Skeletal muscle cell (primary cell): ENCODE results near the gene SENP3.

Experiments used
- DNase-seq: peaks from one replicate; pipeline ENCODE4 v3.0.0-alpha.2; 2010; ENCODE audit warnings: low read depth
- H3K4me3 ChIP-seq: 2 replicates; pipeline ENCODE4 v1.5.1; 2011; ENCODE audit warnings: low read depth, mild to moderate bottlenecking, control low read depth, low read length, moderate library complexity

Gene SENP3

GRCh38 chr17:7553356-7553755 is 8.4 kb upstream of the SENP3 start:
- no peak for DNase-seq
- H3K4me3 ChIP-seq, result no peak overlapping the region

DNA sequence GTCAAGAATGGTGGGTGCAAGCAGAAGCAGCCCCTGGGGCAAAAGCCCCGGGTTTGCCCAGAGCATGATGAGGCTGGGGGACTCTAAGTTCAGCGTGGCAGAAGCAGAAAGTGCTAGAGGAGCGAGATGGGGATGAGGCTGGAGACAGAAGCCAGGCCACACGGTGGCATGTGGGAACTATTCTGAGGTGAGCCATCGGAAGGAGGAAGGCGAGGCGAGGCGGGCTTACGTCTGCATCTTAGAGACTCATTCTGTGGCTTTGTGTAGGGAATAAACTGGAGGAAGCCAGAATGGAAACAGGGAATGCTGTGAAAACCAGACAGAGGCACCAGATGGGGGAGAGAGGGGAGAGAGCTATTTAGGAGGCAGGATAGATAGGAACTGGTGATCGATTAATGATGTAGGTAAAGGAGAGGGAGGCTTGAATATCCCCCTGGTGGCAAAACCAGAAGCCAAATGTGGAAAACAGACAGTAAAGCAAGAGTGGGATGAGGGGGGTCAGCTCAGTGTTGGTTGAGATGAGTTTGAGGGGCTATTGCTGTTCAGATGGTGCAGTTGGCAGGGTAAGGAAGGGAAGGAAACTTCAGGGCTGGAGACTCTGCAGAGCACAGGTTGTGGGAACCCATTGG is 6.3 kb upstream of the SENP3 start:
- no peak for DNase-seq
- H3K4me3 ChIP-seq, result no peak overlapping the region

DNA sequence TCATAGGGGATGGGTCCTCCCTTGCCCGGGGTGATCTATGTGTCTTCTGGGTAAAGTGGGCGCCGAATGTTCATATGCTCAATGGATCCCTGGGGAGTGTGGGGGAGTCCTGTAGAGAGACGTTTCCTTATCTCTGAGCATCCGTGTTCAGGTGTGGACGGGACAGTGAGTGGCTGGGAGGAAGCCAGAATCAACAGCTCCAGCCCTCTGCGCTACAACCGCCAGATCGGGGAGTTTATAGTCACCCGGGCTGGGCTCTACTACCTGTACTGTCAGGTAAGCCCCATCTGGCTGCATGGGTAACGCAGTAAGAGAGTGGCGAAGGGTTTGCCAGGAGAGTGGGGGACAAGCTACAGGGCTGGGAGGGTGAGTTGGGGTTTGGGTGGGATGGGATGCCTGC is 5.1 kb upstream of the SENP3 start:
- no peak for DNase-seq
- H3K4me3 ChIP-seq, result no peak overlapping the region

DNA sequence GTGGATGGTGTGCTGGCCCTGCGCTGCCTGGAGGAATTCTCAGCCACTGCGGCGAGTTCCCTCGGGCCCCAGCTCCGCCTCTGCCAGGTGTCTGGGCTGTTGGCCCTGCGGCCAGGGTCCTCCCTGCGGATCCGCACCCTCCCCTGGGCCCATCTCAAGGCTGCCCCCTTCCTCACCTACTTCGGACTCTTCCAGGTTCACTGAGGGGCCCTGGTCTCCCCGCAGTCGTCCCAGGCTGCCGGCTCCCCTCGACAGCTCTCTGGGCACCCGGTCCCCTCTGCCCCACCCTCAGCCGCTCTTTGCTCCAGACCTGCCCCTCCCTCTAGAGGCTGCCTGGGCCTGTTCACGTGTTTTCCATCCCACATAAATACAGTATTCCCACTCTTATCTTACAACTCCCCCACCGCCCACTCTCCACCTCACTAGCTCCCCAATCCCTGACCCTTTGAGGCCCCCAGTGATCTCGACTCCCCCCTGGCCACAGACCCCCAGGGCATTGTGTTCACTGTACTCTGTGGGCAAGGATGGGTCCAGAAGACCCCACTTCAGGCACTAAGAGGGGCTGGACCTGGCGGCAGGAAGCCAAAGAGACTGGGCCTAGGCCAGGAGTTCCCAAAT is 4.5 kb upstream of the SENP3 start:
- no peak overlapping the region for H3K4me3 ChIP-seq
- no peak for DNase-seq

DNA sequence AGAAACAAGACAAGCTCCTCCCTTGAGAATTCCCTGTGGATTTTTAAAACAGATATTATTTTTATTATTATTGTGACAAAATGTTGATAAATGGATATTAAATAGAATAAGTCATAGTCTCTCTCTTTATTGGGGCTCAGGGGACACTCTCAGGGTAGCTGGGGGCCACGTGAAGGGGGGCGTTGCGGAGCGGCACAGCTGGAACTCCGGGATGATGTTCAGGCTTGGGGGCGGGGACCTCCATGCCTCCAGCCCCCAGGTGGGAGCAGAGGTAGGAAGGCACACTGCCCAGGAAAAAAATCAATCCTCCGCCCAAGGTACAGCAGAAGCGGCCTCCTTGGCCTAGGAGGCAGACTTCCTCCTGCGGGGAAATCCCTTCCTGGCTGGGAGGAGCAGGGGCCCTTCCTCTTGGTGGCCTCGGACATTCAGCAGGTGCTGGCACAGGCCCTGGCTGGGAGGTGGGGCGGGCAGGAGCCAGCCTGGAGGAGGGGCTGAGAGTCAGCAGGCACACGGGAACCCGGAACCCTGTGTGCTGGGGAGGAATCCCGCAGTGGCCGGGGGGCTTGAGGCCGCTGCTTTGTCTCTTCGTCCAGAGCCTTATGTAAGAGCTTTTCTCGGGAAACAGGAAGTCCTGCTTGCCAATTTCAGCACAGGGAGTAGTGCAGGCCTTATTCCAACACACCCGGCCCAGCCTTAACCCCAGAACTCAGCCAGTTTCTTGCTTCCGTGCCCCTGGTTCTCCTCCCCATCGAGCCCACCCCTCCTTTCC is 3.8 kb upstream of the SENP3 start:
- DNase-seq, result no peak
- H3K4me3 ChIP-seq, result no peak overlapping the region

DNA sequence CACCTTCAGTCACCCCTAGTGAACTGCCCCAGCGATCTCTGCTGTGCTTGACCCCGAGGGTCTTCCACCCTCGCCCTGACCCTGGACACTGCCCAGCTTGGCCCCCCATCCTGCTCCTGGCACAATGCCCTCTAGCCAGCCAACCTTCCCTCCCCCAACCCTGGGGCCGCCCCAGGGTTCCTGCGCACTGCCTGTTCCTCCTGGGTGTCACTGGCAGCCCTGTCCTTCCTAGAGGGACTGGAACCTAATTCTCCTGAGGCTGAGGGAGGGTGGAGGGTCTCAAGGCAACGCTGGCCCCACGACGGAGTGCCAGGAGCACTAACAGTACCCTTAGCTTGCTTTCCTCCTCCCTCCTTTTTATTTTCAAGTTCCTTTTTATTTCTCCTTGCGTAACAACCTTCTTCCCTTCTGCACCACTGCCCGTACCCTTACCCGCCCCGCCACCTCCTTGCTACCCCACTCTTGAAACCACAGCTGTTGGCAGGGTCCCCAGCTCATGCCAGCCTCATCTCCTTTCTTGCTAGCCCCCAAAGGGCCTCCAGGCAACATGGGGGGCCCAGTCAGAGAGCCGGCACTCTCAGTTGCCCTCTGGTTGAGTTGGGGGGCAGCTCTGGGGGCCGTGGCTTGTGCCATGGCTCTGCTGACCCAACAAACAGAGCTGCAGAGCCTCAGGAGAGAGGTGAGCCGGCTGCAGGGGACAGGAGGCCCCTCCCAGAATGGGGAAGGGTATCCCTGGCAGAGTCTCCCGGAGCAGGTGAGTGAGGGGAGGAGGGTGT is 3.0 kb upstream of the SENP3 start, which contains the start of gene TNFSF13:
TNFSF13 (plus strand) TSS at position 207 of the 776 bp plus-strand sequence; CDS start at position 497, 290 bp downstream.
- H3K4me3 ChIP-seq, result no peak within 1 kb of the TSS

DNA sequence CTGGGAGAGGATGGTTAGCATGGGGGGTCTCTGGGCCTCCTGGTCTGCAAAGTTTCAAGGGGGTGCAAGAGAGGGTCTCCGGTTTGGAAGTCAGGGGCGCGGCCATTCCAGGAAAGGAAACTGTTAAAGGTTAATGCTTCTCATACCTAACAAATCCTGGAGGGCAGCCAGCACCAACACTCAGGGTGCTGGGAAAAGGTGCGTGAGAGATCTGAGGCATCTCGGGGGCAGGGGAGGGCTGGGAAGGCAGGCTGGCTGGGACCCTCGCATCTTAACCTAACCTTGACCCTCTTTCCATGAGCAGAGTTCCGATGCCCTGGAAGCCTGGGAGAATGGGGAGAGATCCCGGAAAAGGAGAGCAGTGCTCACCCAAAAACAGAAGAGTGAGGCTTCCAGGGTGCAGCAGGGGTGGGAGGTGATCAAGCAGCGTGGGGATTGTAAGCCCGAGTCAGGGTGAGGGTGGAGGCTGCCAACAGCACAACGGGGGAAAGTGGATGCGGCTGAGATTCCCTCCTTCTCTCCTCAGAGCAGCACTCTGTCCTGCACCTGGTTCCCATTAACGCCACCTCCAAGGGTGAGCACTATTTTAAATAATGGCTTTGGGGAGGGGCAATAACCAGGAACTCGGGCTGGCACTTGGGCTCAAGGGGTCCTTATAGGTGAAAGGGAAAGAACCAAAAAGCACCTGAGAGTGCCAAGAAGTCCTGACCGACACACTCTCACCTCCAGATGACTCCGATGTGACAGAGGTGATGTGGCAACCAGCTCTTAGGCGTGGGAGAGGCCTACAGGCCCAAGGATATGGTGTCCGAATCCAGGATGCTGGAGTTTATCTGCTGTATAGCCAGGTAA is 2.2 kb upstream of the SENP3 start:
- no peak overlapping the region for H3K4me3 ChIP-seq
- DNase-seq, result no peak

More for the DNA sequence above, 3.0 kb upstream of the SENP3 start, which contains the start of gene TNFSF13:
- DNase-seq, result no peak

DNA sequence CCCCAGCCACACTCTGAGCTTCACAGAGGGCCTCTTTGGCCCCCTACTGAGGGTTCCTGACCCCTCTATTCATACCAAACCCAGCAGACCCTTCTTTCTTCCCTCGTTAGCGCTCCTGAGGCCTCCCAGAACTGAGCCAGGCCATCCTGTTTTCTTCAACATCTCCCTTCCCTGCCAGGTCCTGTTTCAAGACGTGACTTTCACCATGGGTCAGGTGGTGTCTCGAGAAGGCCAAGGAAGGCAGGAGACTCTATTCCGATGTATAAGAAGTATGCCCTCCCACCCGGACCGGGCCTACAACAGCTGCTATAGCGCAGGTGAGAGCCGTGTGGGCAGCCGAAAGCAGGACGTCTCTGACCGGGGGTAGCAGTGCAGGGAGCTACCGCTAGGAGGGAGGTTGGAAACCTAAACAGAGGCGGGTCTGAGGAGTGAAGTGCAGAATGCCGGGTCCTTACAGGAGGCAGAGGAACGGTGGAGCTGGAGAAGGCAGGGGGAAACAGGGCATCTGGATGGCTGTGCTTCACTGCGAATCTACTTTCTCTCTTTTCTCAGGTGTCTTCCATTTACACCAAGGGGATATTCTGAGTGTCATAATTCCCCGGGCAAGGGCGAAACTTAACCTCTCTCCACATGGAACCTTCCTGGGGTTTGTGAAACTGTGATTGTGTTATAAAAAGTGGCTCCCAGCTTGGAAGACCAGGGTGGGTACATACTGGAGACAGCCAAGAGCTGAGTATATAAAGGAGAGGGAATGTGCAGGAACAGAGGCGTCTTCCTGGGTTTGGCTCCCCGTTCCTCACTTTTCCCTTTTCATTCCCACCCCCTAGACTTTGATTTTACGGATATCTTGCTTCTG is 1.3 kb upstream of the SENP3 start:
- peak overlapping the region; percentile 87 for H3K4me3 ChIP-seq
- no peak for DNase-seq

GRCh38 chr17:7561028-7561575 is 617 bp upstream of the SENP3 start:
- no peak for DNase-seq
- peak overlapping the region; percentile 87 for H3K4me3 ChIP-seq

DNA sequence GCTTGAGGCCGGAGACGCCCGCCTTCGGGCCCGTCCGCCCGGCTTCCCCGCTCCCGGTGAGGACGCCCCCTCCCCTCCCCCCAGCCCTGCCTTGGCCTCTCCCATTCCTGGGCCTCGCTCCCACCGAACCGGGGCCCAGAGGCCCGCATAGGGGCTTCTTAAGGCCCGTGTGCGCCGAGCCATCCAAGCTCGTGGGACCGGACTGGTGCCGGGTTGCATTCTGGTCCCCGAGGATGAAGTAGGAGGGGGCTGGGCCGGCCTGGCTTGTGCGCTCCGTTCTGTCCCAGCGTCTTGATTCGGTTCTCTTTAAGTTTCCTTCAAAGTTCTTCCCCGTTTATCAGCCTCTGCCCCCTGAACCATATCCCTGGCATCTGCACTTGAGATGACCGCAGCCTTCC is 488 bp downstream of the SENP3 start:
- peak overlapping the region; percentile 87 for H3K4me3 ChIP-seq
- DNase-seq, result no peak

GRCh38 chr17:7563115-7563869 is 1.6 kb downstream of the SENP3 start:
- no peak for DNase-seq
- H3K4me3 ChIP-seq, result peak overlapping the region; percentile 87

- DNase-seq, result no peak
- H3K4me3 ChIP-seq, result no peak overlapping the region
Measured at GRCh38 chr17:7569571-7569970, 7.9 kb downstream of the SENP3 start.

DNA sequence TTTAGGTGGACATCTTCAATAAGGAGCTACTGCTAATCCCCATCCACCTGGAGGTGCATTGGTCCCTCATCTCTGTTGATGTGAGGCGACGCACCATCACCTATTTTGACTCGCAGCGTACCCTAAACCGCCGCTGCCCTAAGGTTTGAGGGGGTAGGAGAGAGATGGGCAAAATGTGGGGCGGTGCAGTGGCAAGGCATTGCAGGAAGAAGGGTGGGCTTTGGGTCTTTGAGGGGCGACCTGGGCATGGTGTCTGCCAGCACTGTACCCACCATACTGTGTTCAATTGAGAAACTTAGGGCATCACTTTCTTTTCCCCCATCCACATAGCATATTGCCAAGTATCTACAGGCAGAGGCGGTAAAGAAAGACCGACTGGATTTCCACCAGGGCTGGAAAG is 8.6 kb downstream of the SENP3 start:
- DNase-seq, result no peak

DNA sequence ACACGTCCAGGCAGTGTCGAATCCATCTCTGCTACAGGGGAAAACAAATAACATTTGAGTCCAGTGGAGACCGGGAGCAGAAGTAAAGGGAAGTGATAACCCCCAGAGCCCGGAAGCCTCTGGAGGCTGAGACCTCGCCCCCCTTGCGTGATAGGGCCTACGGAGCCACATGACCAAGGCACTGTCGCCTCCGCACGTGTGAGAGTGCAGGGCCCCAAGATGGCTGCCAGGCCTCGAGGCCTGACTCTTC is 10.5 kb downstream of the SENP3 start:
- no peak for DNase-seq
- peak overlapping the region; percentile 61 for H3K4me3 ChIP-seq

More for the DNA sequence above, 8.6 kb downstream of the SENP3 start:
- H3K4me3 ChIP-seq, result no peak overlapping the region

DNA sequence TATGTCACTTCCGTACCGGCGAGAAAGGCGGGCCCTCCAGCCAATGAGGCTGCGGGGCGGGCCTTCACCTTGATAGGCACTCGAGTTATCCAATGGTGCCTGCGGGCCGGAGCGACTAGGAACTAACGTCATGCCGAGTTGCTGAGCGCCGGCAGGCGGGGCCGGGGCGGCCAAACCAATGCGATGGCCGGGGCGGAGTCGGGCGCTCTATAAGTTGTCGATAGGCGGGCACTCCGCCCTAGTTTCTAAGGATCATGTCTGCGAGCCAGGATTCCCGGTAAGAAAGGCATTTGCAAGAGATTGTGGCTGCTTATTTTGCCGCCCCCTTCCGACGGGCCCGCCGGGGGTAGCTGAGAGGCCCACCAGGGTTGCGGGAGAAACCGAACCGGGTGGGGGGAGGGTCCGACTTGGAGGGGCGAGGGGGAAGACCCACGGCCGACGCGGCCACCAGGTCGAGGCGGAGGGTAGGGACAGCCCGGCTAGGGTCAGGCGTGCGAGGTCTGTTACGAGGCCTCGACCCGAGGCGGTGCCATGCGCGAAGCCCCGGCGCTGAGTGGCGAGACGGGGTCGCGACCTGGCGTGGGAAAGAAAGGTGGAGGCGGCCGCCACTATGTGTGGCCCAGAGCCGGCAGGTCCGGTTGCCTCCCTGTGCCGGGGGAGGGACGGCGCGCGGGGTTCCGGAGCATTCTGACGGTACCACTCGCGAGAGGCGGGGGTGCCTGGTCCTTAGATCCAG is 11.0 kb downstream of the SENP3 start:
- peak; percentile 98 for DNase-seq
- peak overlapping the region; percentile 96 for H3K4me3 ChIP-seq

DNA sequence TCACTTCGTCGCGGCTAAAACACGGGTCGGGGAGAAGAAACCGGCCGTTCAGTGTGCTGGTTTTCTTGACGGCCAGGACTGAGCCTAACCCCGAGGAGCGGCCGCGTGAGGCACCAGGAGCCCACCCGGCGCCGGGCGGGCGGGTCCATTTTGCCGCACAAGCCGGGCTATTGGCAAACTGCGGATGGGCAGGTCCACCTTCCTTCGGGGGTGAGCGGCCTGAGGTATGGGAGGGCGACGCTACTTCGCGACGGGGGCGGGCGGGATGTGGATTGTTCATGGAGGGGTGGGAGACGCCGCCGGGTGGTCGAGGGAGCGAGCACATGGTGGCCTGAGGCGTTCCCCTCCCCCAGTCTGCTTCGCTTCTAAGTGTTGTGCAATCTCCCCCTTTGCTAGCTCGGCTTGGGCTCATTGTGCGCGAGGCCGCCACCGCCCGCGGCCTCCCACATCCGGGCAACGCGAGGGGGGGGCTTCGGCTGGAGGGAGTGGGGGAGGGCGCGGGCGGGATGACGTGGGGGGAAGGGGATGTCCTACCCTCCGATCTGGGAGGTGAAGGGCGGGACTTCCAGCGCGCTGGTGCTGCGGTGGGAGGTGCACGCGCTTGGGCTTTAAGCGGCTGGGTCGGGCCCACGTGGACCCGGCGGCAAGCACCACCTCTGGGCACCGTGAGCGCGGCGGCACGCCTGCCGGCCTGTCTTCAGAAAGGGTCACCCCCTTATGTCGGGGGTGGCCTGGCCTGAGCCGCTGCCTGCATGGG is 11.8 kb downstream of the SENP3 start:
- peak overlapping the region; percentile 96 for H3K4me3 ChIP-seq
- peak; percentile 76 for DNase-seq
